Esophagus muscularis mucosa (tissue), 4 donors: Measurements from ENCODE around the gene DDRGK1. TPM values are rescaled to one million over a fixed set of nuclear protein-coding genes. Genes with fewer than 3 reads are reported as not detected.

Source experiments
- DNase-seq: peaks from one replicate; pipeline ENCODE4 v3.0.0-alpha.2; 2017; ENCODE audit errors: extremely low spot score
- H3K27ac ChIP-seq, 4 donors: fragments of 200-600 bp; sonication (generic); replicated peaks in 1 of 4; 1 replicate in 3 of 4; 2 replicates in 1 of 4; pipeline ENCODE4 v1.5.1; 2016 to 2019; ENCODE audit warnings: mild to moderate bottlenecking in 1 of 4
- H3K27me3 ChIP-seq, 4 donors: fragments of 200-600 bp; sonication (generic); one replicate each; pipeline versions ENCODE4 v1.5.1 to v1.6.0; 2016 to 2019
- H3K36me3 ChIP-seq, 4 donors: fragments of 200-600 bp; sonication (generic); one replicate each; pipeline ENCODE4 v1.5.1; 2016 to 2019
- H3K4me1 ChIP-seq, 4 donors: fragments of 200-600 bp; sonication (generic); one replicate each; pipeline ENCODE4 v1.5.1; 2016 to 2019
- H3K4me3 ChIP-seq, 4 donors: fragments of 200-600 bp; sonication (generic); 1 replicate in 2 of 4; 2 replicates in 2 of 4; pipeline ENCODE4 v1.5.1; 2016 to 2019; ENCODE audit warnings: mild to moderate bottlenecking in 4 of 4, moderate library complexity in 1 of 4
- H3K9me3 ChIP-seq, 4 donors: fragments of 200-600 bp; sonication (generic); 1 replicate in 3 of 4; 2 replicates in 1 of 4; pipeline ENCODE4 v1.5.1; 2016 to 2019
- CTCF ChIP-seq, 3 experiments: fragments of 200-600 bp in 2 of 3; fragments of 450-650 bp in 1 of 3; sonication (generic) in 2 of 3; IDR thresholded peaks; one replicate each; pipeline ENCODE4 v1.5.1; 2017 to 2019; ENCODE audit warnings: antibody characterized with exemption in 3 of 3, mild to moderate bottlenecking in 2 of 3, moderate library complexity in 1 of 3
- EP300 ChIP-seq: sonication (generic); formaldehyde crosslinking; IDR thresholded peaks from one replicate; pipeline ENCODE4 v1.6.1; 2017; ENCODE audit warnings: antibody characterized with exemption
- POLR2A ChIP-seq: fragments of 450-650 bp; IDR thresholded peaks from one replicate; pipeline ENCODE4 v1.6.1; 2017; ENCODE audit warnings: antibody characterized with exemption, moderate library complexity, mild to moderate bottlenecking, low read depth
- POLR2AphosphoS5 ChIP-seq, 2 donors: sonication (generic); formaldehyde crosslinking; IDR thresholded peaks; one replicate each; pipeline ENCODE4 v1.6.1; 2017; ENCODE audit warnings: antibody characterized with exemption in 2 of 2
- WGBS: methylation state at CpG from one replicate; pipeline ENCODE4 v1.1.5; 2018; 5-methylcytosine and 5-hydroxymethylcytosine counted together
- intact Hi-C: fragments of 100-400 bp; cut with DNase I; formaldehyde crosslinking; loops from one replicate; pipeline ENCODE4 v1.15.1; 2023
- total RNA-seq, 4 donors: library from RNA; depleted of rRNA; stranded (reverse); fragments of >200 nt; gene quantifications; one replicate each; pipeline versions ENCODE4 v1.1.0 to v1.2.1, GENCODE V29; 2016

Gene DDRGK1
- total RNA-seq, 4 donors from 2014 or later: 64.4 to 86.0 (median 69.7) TPM

GRCh38 chr20:3203315-3204123 lies 963 bp downstream of the DDRGK1 start:
- no peak for TF ChIP-seq POLR2AphosphoS5 (IDR thresholded peaks at IDR 0.05)
- no peak for TF ChIP-seq EP300
- TF ChIP-seq POLR2A: no peak
- no peak for TF ChIP-seq CTCF (IDR thresholded peaks at IDR 0.05)
- Histone ChIP-seq H3K4me3 (peak overlapping the region; percentile 71 to 94 (median 88)), H3K36me3 (peaks cover 25 to 46% (median 35%) of the 10 kb centered on the region in 4 donors), H3K4me1 (peaks cover 13 to 29% (median 22%) of the 10 kb centered on the region in 4 donors), H3K27me3 (no peaks in the 10 kb centered on the region), H3K9me3 (no peaks in the 10 kb centered on the region), H3K27ac (peak overlapping the region; percentile 86 to 92 (median 90))
- DNase-seq: no peak
- intact Hi-C loops: no loop called here
- 16% methylated on average over 22 of the region's 31 CpGs for WGBS

GRCh38 chr20:3202965-3203314 lies 1.5 kb downstream of the DDRGK1 start:
- intact Hi-C loops: no loop called here
- H3K9me3 ChIP-seq: no peaks in the 10 kb centered on the region
- WGBS: 62% methylated on average over 9 of the region's 9 CpGs
- H3K36me3 ChIP-seq: peaks cover 25 to 51% (median 36%) of the 10 kb centered on the region in 4 donors
- H3K4me1 ChIP-seq: peaks cover 11 to 24% (median 17%) of the 10 kb centered on the region in 4 donors
- H3K4me3 ChIP-seq: peak overlapping the region; percentile 71 to 94 (median 88)
- no peak for TF ChIP-seq POLR2AphosphoS5 (IDR thresholded peaks at IDR 0.05)
- TF ChIP-seq POLR2A: no peak
- TF ChIP-seq EP300: no peak
- no peak for TF ChIP-seq CTCF (IDR thresholded peaks at IDR 0.05)
- no peak for DNase-seq
- peak overlapping the region; percentile 86 to 92 (median 90) for H3K27ac ChIP-seq
- H3K27me3 ChIP-seq: no peaks in the 10 kb centered on the region

GRCh38 chr20:3199976-3200755 lies 4.3 kb downstream of the DDRGK1 start:
- Histone ChIP-seq H3K36me3 (peaks cover 34 to 78% (median 61%) of the 10 kb centered on the region in 4 donors), H3K4me3 (no peak overlapping the region), H3K27me3 (no peaks in the 10 kb centered on the region), H3K27ac (no peak overlapping the region), H3K9me3 (no peaks in the 10 kb centered on the region), H3K4me1 (peaks cover 11 to 24% (median 17%) of the 10 kb centered on the region in 4 donors)
- 95% methylated on average over 16 of the region's 27 CpGs for WGBS
- intact Hi-C loops: no loop called here
- no peak for DNase-seq
- TF ChIP-seq POLR2A (no peak), POLR2AphosphoS5 (IDR thresholded peaks at IDR 0.05) (no peak), EP300 (no peak), CTCF (IDR thresholded peaks at IDR 0.05) (no peak)

- no peaks in the 10 kb centered on the region for H3K9me3 ChIP-seq
- TF ChIP-seq EP300: no peak
- no peak for TF ChIP-seq POLR2A
- TF ChIP-seq CTCF (IDR thresholded peaks at IDR 0.05): no peak
- no peak for TF ChIP-seq POLR2AphosphoS5 (IDR thresholded peaks at IDR 0.05)
- no peak overlapping the region for H3K27ac ChIP-seq
- 69% methylated on average over 2 of the region's 2 CpGs for WGBS
- no peaks in the 10 kb centered on the region for H3K27me3 ChIP-seq
- H3K4me3 ChIP-seq: no peak overlapping the region
- no peak for DNase-seq
- H3K36me3 ChIP-seq: peaks cover 43 to 88% (median 70%) of the 10 kb centered on the region in 4 donors
- peaks cover 8 to 19% (median 13%) of the 10 kb centered on the region in 4 donors for H3K4me1 ChIP-seq
- intact Hi-C loops: no loop called here
Observed at GRCh38 chr20:3199206-3199605, 5.3 kb downstream of the DDRGK1 start.
